SIG-M5 treated with dmso at 0.1 percent for 504 hours (cell line): ENCODE data around the gene SMG1.

Experiments used
- DNase-seq: peaks from one replicate; lab custom pipeline; 2025; ENCODE audit not compliant: unreplicated experiment; lab: John Stamatoyannopoulos, UW

Gene SMG1

DNA sequence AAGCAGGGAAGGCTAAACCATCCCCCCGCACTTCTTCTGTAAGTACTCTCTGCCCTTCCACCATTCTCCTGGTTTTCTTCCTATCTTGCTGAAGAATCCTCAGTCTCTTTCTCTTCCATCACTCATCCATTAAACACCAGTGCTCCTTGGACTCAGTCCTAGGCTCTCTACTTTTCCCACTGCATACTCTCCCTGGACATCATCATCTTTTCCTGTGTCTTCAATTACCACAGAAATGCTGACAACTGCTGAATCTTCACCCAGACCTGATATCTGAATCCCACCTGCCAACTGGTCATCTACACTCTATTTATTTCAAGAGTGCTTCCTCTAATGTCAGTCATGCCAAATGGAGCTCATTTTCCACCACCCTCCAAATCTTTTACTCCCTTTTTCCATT lies 71.0 kb downstream of the SMG1 start:
- no peak for DNase-seq

DNA sequence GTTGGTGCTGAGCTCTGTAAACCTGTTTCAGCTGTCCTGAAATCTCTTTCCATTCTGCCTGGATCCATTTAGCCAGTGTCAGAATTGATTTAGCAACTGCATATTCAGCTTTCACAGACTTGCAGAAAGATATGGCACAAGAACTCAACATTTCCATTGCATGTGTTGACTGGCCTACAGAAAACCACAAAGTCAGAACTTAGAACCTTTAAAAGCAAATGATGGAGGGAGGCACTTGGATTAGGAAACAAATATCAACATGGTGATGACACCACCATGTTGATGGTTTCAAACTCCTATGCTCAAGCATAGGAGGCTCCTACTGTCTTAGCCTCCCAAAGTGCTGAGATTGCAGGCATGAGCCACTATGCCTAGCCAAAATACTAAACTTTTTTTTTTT lies 72.5 kb downstream of the SMG1 start:
- DNase-seq: no peak

DNA sequence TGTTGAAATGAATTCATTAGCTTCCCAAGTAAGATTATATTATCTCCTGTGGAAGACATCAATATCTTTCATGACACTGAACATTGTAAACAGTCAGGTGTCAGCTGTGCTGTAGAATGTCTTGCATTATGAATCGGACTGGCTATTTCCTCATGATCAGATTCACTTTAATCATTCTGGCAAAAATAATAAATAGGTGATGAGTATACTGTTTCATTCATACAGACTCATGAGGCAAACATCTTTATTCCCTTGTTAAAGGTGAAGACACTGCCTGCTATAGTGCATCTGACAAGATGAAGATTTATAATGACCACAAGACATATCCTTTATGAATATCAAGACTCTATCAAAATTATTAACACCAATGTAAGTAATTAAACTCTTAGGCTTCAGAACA lies 73.6 kb downstream of the SMG1 start:
- DNase-seq: no peak

DNA sequence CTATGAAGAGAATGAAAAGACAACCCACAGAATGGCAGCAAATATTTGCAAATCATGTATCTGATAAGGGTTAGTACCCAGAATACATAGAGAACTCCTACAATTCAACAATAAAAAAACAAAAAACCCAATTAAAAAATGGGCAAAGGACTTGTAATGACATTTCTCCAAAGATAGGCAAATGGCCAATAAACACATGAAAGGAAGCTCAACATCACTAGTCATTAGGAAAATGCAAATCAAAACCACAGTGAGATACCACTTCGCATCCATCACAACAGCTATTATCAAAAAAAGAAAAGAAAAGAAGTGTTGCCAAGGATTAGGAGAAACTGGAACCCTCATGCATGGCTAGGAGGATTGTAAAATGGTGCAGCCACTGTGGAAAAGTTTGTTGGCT lies 79.8 kb downstream of the SMG1 start:
- DNase-seq: no peak

DNA sequence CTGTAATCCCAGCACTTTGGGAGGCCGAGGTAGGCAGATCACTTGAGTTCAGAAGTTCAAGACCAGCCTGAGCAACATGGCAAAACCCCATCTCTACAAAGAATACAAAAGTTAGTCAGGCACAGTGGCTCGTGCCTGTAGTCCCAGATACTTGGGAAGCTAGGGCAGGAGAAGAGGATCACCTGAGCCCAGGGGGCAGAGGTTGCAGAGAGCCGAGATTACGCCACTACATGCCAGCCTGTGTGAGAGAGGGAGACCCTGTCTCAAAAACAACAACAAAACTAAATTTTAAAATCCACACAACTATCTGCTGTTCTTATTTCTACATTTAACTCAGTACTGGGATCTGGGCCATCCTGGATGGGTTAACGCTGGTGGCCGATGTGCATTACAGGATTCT lies 83.6 kb downstream of the SMG1 start:
- DNase-seq: no peak

DNA sequence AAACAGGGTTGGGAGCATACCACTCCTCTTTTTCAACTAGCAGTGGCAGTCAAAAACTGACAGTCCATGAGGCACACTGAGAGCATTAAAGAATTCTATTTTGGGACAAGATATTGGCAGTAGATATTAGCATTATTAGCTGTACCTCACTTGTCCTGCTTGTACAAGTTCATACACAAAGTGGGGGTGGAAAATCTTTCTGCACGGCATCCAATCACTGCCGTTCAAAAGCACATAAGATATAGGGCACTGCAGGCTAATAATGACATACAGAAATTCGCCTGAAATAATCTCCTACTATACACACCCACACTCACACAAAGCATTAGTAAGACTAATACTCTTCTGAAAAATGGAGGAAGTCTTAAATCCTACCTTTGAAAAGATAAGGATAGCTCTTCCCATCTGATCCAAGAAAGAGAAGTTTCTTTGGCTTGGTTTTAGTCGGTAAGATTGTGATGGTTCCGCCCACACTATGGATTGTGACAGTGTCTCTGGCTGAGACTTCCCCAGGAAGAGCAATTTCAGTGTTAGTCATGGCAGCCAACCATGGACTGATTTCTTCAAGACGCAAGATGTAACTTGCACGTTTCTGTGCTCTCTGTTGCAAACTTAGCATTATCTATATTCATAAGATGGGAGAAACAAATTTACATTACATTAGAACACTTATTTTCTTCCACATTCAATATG lies 84.2 kb downstream of the SMG1 start:
- no peak for DNase-seq

DNA sequence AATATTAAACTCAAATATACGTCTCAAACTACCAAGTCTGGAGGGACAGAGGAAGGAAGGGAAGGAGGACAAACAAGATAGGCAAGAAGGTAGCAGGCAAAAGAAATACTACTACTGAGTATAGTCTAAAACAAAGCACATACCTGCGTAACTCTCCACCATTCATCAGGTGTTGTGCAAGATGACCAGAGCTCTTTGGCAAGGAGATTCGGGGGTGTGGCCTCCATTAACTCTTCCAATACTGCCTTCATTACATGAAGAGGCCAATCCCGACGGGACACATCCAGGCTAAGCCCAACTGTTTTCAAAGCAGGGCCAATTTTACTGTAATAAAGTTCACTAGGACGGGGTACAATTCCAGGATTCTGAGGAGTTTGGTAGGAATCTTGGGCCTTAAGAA lies 86.7 kb downstream of the SMG1 start:
- no peak for DNase-seq

DNA sequence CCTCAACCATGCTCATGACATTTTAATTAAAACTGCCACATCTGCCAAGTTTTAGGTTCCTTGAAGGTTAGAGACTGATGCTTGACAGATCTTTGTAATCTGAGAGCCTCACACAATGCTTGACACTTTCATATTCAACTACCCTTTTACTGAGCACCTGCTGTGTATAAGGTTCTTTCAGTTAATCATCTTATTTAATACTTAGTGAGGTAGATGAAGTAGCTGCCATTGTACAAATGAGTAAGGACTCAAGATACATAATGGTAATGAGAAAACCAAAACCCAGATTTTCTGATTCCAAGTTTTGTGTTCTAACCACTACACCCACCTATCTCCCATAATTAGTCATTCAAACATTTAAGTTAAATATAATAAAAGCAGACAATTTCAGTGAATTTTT lies 89.5 kb downstream of the SMG1 start:
- DNase-seq: no peak

DNA sequence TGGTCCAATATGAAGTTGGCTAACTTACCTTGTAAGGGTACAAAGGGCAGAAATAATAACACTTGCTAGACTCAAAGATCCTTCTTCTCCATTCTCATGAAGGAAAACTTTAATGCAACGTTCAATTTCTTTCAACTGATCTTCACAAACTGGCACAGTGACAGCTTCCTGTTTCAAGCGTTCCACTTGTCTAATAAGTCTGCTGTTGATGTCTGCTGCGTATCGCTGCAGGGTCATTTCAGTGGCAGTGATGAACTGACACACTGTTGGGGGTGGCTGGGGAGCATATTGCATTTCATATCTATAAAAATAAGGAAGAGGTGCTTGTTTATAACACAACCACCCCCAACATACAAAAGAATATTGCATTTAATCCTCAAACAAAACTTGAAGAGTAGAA lies 91.3 kb downstream of the SMG1 start:
- DNase-seq: no peak

DNA sequence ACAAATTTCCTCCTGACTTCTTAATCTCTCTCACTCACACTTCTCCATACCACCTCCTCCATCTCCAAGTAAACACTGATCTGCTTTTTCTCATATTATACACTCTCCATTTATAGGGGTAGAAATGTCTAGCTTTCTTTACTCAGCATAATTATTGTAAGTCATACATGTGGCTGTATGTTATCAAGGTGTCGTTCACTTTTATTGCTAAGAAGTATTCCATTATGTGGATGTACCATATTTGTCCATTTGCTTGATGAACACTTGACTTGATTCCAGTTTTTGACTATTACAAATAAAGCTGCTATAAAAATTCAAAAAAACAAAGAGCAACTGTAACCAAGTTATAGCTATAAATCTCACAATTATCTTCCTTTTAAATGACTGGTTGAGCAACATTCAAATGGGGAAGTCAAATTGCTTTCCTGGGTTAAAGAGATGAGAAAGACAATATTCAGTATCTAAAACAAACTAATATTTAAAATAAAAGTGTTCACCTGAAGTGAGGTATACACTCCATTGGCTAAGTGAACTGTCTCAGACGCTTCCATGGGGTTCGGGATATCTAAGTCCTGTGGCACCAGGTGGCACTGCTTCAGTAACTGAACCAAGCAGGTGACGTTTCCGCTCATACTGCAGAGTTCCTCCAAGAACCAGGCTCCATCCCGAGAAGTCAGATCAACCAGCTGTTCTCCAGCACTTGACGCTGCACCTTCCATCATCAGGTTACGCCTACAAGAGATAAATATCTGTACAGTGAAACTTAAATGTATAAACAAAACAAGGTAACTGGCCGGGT lies 92.3 kb downstream of the SMG1 start:
- no peak for DNase-seq

DNA sequence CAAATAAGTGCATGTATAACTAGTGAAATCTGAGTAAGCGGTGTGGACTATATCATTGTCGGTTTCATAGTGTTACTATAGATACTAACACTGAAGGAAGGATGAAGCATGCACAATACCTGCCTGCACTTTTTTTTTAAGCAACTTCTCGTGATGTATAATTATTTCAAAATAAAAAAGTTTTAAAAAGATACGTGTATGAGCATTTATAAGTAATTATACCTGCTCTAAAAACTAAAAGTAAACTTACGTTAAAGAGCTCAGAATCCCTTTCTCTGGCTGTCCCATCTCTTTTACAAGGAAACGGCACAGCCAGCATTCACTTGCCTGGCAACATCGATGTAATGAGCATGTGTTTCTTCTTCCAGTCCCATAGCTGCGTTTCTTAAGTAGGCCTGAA lies 93.6 kb downstream of the SMG1 start:
- DNase-seq: no peak

DNA sequence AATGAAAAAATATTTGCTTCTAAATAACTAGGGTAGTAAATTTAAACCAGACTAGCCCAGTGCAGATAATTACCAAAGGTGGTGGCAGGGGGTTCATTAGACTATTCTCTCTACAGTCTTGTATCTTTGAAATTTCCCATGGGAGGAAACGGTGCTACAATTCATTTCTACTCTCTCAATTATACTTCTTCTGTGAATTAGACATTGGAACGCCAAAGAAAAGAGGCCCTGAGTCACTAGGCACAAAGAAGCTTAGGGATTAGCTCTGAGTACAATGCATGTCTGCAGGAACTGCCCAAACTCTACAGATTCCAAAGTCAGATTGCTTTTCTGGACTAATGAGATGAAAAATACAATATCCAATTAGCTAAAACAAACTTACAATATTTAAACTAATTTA lies 94.2 kb downstream of the SMG1 start:
- no peak for DNase-seq

DNA sequence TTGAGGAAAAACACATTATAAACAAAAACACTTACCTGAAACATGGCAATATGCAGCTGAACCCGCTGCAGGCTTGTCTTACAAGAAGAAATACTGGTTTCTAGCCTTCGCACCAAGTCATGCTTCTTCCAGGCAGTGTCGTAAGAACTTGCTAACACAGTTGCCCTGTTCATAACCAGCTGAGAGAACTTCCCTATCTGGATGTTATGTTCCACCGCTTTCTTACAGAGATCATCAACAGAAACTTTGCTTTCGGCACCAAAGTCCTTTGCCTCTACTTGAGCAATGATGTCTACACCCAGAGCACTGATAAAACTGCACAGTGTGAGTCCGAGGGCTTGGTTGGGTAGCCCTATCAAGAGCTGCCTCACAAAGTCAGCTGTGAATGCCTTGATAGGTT lies 97.0 kb downstream of the SMG1 start:
- DNase-seq: peak; percentile 32

DNA sequence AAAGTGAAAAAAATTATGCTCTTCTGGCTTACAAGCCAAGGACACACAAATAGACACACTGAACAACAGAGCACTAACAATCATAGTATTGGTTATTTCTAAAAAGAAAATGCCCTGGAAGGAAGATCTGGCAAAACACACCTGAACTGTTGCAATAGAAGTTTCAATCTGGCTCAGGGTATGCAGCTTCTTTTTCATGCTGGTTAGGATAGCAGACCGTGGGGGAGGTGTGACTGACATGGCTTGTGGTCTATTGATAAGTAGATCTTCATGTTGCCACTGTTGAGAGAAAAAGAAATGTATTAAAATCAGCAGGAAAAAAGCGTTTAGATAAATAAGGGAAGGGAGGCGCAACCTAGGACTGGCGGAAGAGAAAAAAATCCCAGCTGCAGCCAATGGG lies 98.3 kb downstream of the SMG1 start:
- no peak for DNase-seq

DNA sequence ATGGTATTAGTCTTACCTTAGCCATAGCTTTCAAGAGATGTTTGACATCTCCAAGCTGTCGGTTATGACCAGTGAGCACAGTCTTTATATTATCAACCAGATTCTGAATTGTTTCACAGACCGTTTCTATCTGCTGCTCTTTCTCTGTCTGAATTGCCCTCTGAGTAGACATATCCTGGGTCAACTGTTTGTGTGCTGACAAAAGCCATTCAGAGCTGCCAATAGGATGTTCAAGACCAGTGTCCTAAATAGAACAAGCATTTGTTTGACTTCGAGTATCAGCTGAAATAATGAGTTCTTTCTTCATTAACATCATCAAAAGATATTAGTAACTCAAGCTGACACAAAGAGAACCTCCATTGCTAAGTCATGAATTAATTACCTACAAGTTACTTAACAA lies 109.9 kb downstream of the SMG1 start:
- DNase-seq: no peak

DNA sequence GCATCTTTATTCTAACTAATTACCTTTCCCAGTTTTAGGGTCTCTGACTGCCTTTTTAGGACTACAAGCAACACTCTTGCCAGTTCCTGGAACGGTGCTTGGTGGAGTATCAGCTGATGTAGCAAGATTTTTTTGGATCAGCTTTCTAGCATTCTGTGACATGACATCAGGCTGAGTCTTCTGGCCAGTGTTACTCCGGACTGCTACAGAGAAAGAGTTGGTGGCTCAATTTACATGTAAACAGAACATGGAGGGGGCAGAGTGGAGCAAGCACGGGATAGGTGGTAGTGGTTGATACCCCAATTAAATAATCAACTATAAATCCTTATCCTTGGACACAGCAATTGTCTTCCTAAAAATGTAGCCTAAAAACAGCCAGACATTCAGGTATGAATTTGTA lies 114.3 kb downstream of the SMG1 start:
- DNase-seq: no peak

DNA sequence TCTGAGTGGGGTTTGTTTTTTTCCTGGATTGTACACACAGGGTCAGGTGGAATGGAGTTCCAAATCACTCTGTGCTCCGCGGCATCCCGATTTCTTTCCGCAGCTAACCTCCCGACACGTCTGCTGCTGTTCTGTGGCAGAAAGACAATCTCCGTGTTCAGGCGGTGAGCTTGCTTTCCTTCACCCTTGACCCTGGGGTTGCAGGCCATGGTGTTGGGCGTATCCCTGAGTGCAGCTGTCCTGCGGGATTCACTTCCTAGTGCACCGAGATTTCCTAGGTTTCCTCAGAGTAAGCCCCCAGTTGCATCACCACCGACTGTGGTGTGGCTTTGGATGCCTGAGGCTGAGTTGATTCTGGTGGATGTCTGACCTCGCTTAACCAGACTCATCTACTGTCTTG lies 117.0 kb downstream of the SMG1 start:
- no peak for DNase-seq

DNA sequence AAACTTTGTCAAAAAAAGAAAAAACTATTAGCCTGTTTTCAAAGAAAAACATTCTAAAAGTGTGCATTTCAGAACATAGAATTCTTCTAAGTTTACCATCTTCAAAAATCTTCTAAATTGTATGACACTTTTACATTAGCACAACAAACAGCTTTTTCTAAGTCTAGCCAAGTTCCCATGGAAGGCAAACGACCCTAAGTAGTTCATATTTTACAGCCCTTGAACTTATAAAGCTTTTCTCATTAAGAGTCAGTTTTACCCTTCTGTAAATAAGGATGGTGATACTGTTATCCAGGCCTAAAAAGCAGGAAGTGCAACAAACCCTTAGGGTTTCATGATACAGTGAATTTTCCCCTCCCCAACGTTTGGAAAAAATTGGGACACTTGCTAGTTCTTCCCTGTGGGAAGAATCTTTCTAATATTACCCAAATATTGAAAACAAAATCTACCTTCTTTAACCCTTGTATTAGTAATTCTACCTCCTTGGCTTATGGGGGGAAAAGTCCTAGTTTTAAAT lies 120.9 kb downstream of the SMG1 start:
- DNase-seq: no peak

DNA sequence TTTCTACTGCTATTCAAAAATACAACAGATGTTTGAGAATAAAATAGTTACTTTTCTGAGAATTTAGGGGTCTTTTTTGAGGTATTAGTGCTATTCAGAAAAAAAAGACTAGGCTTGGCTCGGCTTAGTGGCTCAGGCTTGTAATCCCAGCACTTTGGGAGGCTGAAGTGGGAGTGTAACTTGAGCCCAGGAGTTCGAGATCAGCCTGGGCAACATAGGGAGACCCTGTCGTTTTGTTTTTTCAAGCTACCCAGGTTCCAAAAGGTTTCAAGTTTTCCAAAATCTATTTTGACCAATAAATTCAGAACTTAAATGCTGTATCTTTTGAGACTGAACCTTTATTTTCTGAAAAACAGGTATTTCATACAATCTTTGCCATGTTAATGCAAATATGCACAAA lies 121.7 kb downstream of the SMG1 start:
- no peak for DNase-seq

DNA sequence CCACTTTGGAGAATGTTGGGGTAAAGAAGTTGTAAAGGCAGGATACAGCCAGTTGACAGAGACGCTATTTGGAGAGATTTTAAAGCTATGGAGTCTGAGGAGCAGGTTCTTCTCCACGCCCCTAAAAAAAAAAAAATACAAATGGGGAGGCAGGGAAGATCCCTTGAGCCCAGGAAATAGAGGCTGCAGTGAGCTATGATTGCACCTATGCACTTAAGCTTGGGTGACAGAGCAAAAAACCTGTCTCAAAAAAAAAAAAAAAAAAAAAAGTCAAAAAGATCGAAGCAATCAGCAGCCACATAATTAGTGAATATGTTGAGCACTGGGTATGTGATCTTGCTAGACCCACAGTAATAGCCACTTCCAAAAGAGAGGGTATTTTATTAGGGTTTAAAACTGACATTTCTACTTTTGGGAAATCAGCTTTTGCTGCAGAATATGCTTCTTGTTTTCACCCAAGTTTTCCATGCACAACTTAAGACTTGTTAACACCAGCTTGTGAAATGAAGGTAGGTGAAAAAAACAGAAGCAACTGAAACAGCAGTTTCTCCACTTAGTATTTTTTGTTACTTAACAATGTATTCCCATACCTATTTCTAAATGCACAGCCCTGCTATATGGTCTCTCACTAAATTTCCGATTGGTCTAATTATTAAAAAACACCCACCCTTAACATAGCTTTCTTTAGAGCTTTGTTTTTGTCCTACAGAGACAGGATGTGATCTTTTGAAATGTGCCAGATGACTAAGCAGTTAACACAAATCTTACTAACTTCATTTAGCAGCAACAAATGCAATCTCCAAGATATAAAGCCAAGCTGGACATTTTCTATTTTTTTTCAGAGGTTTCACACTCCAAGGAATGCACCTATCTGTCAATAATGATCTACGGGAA lies 122.4 kb downstream of the SMG1 start:
- DNase-seq: peak; percentile 53

DNA sequence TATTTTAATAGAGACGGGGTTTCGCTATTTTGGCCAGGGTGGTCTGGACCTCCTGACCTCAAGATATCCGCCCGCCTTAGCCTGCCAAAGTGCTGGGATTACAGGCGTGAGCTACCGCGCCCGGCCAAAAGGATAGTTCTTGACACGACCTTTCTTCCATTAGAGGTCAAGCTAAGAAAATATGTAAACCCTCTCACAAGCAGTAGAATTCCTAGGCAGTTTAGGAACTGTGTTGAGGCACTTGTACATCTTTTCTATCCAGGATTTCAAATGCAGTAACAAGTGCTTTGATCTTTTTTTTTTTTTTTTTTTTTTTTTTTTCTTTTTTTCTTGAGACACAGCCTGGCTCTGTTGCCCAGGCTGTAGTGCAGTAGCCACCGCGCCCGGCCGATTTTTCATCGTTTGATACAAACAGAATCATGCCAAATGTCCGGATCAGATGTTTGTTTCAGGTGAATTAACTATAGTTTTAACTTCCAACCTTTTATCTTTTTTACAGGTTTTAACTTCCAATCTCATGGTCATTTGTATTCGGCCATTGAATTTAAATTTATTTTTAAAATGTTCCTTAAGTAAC lies 123.4 kb downstream of the SMG1 start:
- no peak for DNase-seq
